Aorta (tissue), 5 donors: ENCODE measurements around the gene QSOX1. TPM values are rescaled to one million over a fixed set of nuclear protein-coding genes. Genes with fewer than 3 reads are reported as not detected.

Experiments used
- ATAC-seq: fragments of 200-7000 bp; cut with Tn5 transposase; one replicate; pipeline ENCODE4 v1.9.1; 2022; ENCODE audit warnings: moderate library complexity; ENCODE audit not compliant: low FRiP score
- DNase-seq, 2 donors: peaks; one replicate each; pipeline ENCODE4 v3.0.0-alpha.2; 2020
- H3K27ac ChIP-seq, 2 donors: one replicate each; pipeline ENCODE4 v1.5.1; 2013; ENCODE audit warnings: low read length in 2 of 2, mild to moderate bottlenecking in 2 of 2, moderate library complexity in 2 of 2, control low read depth in 1 of 2, inconsistent platforms in 1 of 2, low read depth in 1 of 2
- H3K27me3 ChIP-seq, 2 donors: one replicate each; pipeline ENCODE4 v1.6.1; 2013; ENCODE audit warnings: control low read depth in 1 of 2, low read length in 1 of 2, mild to moderate bottlenecking in 1 of 2, moderate library complexity in 1 of 2; ENCODE audit not compliant: insufficient read depth in 2 of 2, control insufficient read depth in 1 of 2
- H3K36me3 ChIP-seq, 2 donors: one replicate each; pipeline ENCODE4 v1.6.1; 2013; ENCODE audit warnings: control low read depth in 1 of 2, low read length in 1 of 2, mild to moderate bottlenecking in 1 of 2; ENCODE audit not compliant: insufficient read depth in 2 of 2, control insufficient read depth in 1 of 2
- H3K4me1 ChIP-seq, 2 donors: one replicate each; pipeline ENCODE4 v1.6.1; 2013; ENCODE audit warnings: low read length in 2 of 2, control low read depth in 1 of 2, mild to moderate bottlenecking in 1 of 2, moderate library complexity in 1 of 2; ENCODE audit not compliant: insufficient read depth in 2 of 2, control insufficient read depth in 1 of 2
- H3K4me3 ChIP-seq, 2 donors: one replicate each; pipeline ENCODE4 v1.5.1; 2013; ENCODE audit warnings: low read length in 2 of 2, control low read depth in 1 of 2, mild to moderate bottlenecking in 1 of 2
- H3K9me3 ChIP-seq: one replicate; pipeline ENCODE4 v1.6.1; 2013; ENCODE audit warnings: mild to moderate bottlenecking, low read length; ENCODE audit not compliant: control insufficient read depth
- WGBS, 2 donors: extraction: QIAGEN DNeasy Blood & Tissue Kit; methylation state at CpG; one replicate each; pipeline ENCODE4 v1.1.7; 2013; 5-methylcytosine and 5-hydroxymethylcytosine counted together
- intact Hi-C, 2 donors: fragments of 100-400 bp; cut with DNase I; formaldehyde crosslinking; loops; one replicate each; pipeline versions ENCODE4 v1.14.2 to v1.15.0; 2022
- polyA plus RNA-seq, 2 donors: library from polyadenylated mRNA; stranded (reverse); fragments of 200-250 nt; gene quantifications; one replicate each; pipeline ENCODE4 v1.2.3, GENCODE V29; 2013
- total RNA-seq, 2 donors: library from RNA; stranded (reverse); fragmentation: NEBNext Ultra II Directional; extraction: Animal tissue kit (Norgen Biotek cat#: 25700); gene quantifications; one replicate each; pipeline ENCODE4 v1.2.1, GENCODE V29; 2021
- donor health status: healthy with polysubstance abuse.
- donor health status: Bipolar disorder and iron deficiency.
- donor health status: DM: no; HTN: no; CAD: no.
- donor health status: DM: no; HTN: no; CAD: no.
- donor health status: DM: yes; HTN: yes; CAD: no.

QSOX1 gene
- total and polyA plus RNA-seq, 4 donors, result 24.5 to 181 (median 91.7) TPM

GRCh38 chr1:180178511-180179161, 24.0 kb downstream of the QSOX1 start:
- H3K9me3 ChIP-seq, result no peaks in the 10 kb centered on the region
- 49 to 50% methylated on average over 12 of the region's 12 CpGs for WGBS, 2 donors
- H3K27me3 ChIP-seq, result no peaks in the 10 kb centered on the region
- peak; percentile 62 to 89 for DNase-seq
- peak; percentile 69 for ATAC-seq
- no peak overlapping the region for H3K27ac ChIP-seq
- no peaks in the 10 kb centered on the region for H3K4me1 ChIP-seq
- H3K4me3 ChIP-seq, result no peak overlapping the region
- H3K36me3 ChIP-seq, result no peaks in the 10 kb centered on the region
- intact Hi-C loops, result loop anchor here (5.0 to 10.0 kb wide), 2 partner anchors 74 to 76 kb away; no protein-coding TSS in a partner anchor

DNA sequence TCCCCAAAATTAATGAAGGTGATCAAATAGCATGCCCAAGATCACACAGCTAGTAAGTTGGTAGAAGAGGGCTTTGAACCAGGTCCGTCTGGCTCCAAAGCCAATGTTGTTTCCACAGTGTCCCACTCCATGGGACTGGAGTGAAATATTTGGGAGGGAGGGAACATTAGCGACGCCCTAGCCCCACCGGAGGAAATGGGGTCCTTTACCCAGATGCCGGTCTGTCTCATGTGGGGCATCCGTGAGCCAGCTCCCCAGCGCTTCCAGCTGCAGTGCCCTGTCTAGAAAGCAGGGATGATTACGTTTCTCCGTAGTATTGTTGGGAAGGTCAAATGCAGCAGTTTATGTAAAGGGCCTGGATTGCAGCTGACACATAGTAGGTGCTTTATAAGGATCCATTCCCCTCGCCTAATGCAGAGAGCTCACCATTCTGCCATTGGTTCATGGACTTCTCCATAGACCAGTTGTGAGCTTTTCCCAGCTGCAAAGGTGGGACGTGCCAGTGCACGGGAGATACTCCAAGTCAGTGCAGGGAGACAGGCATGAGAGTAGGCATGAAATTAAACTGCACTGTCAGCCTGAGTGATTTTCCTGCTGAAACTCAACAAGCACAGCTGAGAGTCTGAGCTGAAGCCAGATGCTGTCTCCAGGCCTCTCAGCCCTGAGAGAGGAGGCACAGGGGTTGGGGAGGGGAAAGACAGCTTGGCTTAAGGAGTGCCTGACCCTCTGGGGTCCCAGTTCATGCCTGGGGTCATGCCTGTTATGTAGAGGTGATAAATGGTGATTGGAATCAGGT, 24.7 kb downstream of the QSOX1 start:
- no peaks in the 10 kb centered on the region for H3K36me3 ChIP-seq
- WGBS, 2 donors, result 86% methylated on average over 12 of the region's 12 CpGs
- intact Hi-C loops, result loop anchor here (5.0 to 10.0 kb wide), 2 partner anchors 75 to 77 kb away; no protein-coding TSS in a partner anchor
- H3K27ac ChIP-seq, result no peak overlapping the region
- no peaks in the 10 kb centered on the region for H3K9me3 ChIP-seq
- no peak overlapping the region for H3K4me3 ChIP-seq
- peak; percentile 19 to 21 for DNase-seq
- H3K4me1 ChIP-seq, result no peaks in the 10 kb centered on the region
- no peaks in the 10 kb centered on the region for H3K27me3 ChIP-seq
- no peak for ATAC-seq

DNA sequence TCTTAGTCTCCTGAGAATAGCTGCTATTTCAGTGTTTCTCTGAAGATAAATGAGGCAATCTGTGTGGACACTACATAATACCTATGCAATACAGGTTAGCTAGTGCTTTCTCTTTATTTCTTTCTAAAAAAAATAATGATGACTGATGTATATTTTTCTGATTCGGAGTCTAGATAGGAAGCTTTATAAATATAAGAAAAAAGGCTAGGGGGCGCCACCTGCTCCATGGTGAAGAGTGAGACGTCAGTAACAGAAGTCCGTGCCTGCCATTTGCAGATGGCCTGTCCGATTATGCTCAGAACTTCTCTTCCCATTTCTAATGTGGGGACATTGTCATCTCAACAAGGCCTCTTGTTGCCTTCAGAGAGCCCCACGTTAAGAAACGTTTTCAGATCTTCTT, 26.4 kb downstream of the QSOX1 start:
- 67 to 69% methylated on average over 7 of the region's 7 CpGs for WGBS, 2 donors
- Histone ChIP-seq H3K4me1 (no peaks in the 10 kb centered on the region), H3K36me3 (peaks cover 0 to 4% of the 10 kb centered on the region in 2 donors), H3K27me3 (no peaks in the 10 kb centered on the region), H3K9me3 (no peaks in the 10 kb centered on the region), H3K4me3 (no peak overlapping the region), H3K27ac (no peak overlapping the region)
- DNase-seq (peak; percentile 40 to 48), ATAC-seq (no peak)
- intact Hi-C loops, result loop anchor here in 1 of 2 donors (10.0 kb wide), 1 partner anchor 304 kb away; no protein-coding TSS in a partner anchor

- H3K27ac ChIP-seq, result no peak overlapping the region
- no peaks in the 10 kb centered on the region for H3K4me1 ChIP-seq
- H3K36me3 ChIP-seq, result peaks cover 0 to 4% of the 10 kb centered on the region in 2 donors
- no peaks in the 10 kb centered on the region for H3K27me3 ChIP-seq
- H3K4me3 ChIP-seq, result no peak overlapping the region
- DNase-seq, result peak; percentile 34 to 60
- H3K9me3 ChIP-seq, result no peaks in the 10 kb centered on the region
- no peak for ATAC-seq
- intact Hi-C loops, result loop anchor here in 1 of 2 donors (10.0 kb wide), 1 partner anchor 303 kb away; no protein-coding TSS in a partner anchor
- WGBS, 2 donors, result 89 to 92% methylated on average over 23 of the region's 23 CpGs
Observed at GRCh38 chr1:180181996-180182642, 27.4 kb downstream of the QSOX1 start.

DNA sequence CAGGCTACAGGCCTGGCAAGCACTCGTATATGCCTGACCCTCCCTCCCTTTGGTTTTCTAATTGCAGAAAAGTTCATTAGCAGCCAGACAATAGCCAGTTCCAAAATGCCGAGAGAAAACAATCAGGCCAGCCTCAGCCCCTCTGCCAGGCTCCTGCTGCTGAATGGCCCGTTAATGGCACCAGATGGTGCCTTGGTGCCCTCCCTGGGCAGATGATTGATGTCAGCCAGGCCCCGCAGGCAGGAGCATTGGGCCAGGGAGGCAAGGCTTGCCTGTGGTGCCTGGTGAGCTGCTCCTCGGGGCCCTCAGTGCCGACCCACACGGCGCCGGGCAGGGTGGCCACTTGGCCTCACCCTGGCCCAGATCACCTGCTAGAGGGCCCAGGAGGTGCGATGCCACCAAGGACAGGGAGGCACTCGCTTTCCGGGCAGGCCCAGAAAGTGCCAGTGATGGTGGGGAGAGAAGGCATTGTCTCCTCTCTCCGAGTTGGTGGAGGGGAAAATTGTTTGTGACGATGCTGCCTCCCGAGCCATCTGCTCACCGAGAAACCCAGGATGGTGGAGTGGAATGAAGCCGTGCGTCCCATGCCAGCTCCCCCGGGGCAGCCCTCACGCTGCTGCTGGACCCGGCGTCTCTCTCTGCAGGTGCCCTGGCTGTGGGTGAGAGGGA, 28.1 kb downstream of the QSOX1 start:
- H3K9me3 ChIP-seq, result no peaks in the 10 kb centered on the region
- WGBS, 2 donors, result 84 to 86% methylated on average over 21 to 22 of the region's 22 CpGs
- ATAC-seq (no peak), DNase-seq (peak; percentile 27 to 72)
- H3K27ac ChIP-seq, result no peak overlapping the region
- H3K27me3 ChIP-seq, result no peaks in the 10 kb centered on the region
- H3K4me3 ChIP-seq, result no peak overlapping the region
- no peaks in the 10 kb centered on the region for H3K4me1 ChIP-seq
- peaks cover 0 to 4% of the 10 kb centered on the region in 2 donors for H3K36me3 ChIP-seq
- intact Hi-C loops, result loop anchor here in 1 of 2 donors (10.0 kb wide), 1 partner anchor 302 kb away; no protein-coding TSS in a partner anchor

- no peaks in the 10 kb centered on the region for H3K4me1 ChIP-seq
- H3K27ac ChIP-seq, result no peak overlapping the region
- peaks cover 0 to 4% of the 10 kb centered on the region in 2 donors for H3K36me3 ChIP-seq
- intact Hi-C loops, result loop anchor here in 1 of 2 donors (10.0 kb wide), 1 partner anchor 301 kb away; no protein-coding TSS in a partner anchor
- no peak overlapping the region for H3K4me3 ChIP-seq
- no peaks in the 10 kb centered on the region for H3K27me3 ChIP-seq
- DNase-seq (peak in 1 of 2 donors; percentile 2), ATAC-seq (no peak)
- 95% methylated on average over 10 of the region's 10 CpGs for WGBS, 2 donors
- H3K9me3 ChIP-seq, result no peaks in the 10 kb centered on the region
Observed at GRCh38 chr1:180183426-180183825, 28.8 kb downstream of the QSOX1 start.

DNA sequence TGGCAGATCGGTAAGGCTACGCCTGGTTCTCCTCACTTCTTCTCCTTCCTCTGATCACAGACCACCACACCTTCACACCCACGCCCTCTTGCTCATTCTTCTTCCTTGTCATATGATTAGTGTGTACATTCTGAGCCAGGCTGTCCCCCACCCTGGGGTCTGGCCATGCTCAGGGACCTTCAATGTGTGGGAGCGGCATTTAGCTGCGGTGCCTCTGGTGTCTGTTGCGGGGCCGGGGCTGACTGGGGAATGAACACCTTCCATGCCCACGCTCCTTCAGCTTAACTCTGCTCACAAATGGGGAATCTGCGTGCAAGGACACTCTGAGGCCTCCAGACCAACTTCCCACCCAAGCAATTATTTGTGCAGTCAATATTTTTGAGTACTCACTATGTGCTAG, 29.4 kb downstream of the QSOX1 start:
- no peak overlapping the region for H3K27ac ChIP-seq
- ATAC-seq (no peak), DNase-seq (peak; percentile 31 to 58)
- H3K9me3 ChIP-seq, result no peaks in the 10 kb centered on the region
- intact Hi-C loops, result loop anchor here in 1 of 2 donors (10.0 kb wide), 1 partner anchor 301 kb away; no protein-coding TSS in a partner anchor
- peaks cover 0 to 4% of the 10 kb centered on the region in 2 donors for H3K36me3 ChIP-seq
- no peaks in the 10 kb centered on the region for H3K27me3 ChIP-seq
- 95 to 97% methylated on average over 9 of the region's 9 CpGs for WGBS, 2 donors
- H3K4me1 ChIP-seq, result no peaks in the 10 kb centered on the region
- no peak overlapping the region for H3K4me3 ChIP-seq

DNA sequence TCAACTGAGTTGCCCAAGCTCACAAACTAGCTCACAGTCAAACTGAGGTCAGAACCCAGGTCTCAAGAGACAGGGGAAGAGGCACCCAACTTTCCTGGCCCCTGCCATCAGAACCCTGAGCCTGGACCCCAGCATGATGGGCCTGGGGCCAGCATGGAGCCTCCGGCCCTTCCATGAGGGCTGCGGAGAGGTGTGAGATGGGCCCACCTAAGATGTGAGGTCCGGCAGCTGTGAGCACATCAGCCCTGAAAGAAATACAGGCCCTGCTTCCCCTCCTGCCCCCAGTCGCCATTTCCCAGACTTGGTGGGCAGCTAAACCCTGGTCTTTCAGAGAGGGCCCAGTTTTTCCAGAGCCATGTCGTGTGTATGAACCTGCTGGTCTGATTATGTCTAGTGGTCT, 30.6 kb downstream of the QSOX1 start:
- intact Hi-C loops, result loop anchor here (5.0 to 10.0 kb wide), 2 partner anchors 297 to 300 kb away; no protein-coding TSS in a partner anchor
- no peaks in the 10 kb centered on the region for H3K9me3 ChIP-seq
- H3K4me1 ChIP-seq, result no peaks in the 10 kb centered on the region
- no peak for ATAC-seq
- no peak overlapping the region for H3K27ac ChIP-seq
- no peaks in the 10 kb centered on the region for H3K27me3 ChIP-seq
- H3K36me3 ChIP-seq, result peaks cover 0 to 4% of the 10 kb centered on the region in 2 donors
- no peak overlapping the region for H3K4me3 ChIP-seq
- 79 to 82% methylated on average over 5 of the region's 5 CpGs for WGBS, 2 donors
- DNase-seq, result peak in 1 of 2 donors; percentile 44
